HuH-7 (cell line): ENCODE data around the gene C1orf74.

Experiments
- DNase-seq: peaks from one replicate; pipeline ENCODE4 v3.0.0; 2011; ENCODE audit warnings: low spot score

Gene C1orf74

GRCh38 chr1:209784265-209785169 lies at the start of gene C1orf74:
TSS of gene C1orf74 (minus strand) at chr1:209784559. CDS start at chr1:209783634, 925 bp downstream.
- peak; percentile 89 for DNase-seq

- DNase-seq: no peak
Observed at GRCh38 chr1:209831615-209832014, 47.3 kb upstream of the C1orf74 start.

DNA sequence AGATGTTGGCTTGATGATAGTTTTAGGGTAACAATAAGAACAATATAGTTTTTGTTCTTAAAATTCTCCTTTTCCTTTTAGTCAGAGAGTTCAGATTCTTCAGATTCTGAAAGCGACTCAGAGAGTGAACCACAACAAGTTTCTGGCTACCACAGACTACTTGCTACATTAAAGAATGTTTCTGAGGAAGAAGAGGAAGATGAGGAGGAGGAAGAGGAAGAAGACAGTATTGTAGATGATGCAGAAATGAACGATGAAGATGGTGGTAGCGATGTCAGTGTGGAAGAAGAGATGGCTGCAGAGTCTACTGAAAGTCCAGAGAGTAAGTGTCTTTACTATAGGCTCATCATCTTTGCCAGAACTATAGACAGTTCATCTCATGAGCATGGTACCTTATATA lies 46.4 kb upstream of the C1orf74 start:
- no peak for DNase-seq

GRCh38 chr1:209829716-209830115 lies 45.4 kb upstream of the C1orf74 start:
- DNase-seq: no peak

DNA sequence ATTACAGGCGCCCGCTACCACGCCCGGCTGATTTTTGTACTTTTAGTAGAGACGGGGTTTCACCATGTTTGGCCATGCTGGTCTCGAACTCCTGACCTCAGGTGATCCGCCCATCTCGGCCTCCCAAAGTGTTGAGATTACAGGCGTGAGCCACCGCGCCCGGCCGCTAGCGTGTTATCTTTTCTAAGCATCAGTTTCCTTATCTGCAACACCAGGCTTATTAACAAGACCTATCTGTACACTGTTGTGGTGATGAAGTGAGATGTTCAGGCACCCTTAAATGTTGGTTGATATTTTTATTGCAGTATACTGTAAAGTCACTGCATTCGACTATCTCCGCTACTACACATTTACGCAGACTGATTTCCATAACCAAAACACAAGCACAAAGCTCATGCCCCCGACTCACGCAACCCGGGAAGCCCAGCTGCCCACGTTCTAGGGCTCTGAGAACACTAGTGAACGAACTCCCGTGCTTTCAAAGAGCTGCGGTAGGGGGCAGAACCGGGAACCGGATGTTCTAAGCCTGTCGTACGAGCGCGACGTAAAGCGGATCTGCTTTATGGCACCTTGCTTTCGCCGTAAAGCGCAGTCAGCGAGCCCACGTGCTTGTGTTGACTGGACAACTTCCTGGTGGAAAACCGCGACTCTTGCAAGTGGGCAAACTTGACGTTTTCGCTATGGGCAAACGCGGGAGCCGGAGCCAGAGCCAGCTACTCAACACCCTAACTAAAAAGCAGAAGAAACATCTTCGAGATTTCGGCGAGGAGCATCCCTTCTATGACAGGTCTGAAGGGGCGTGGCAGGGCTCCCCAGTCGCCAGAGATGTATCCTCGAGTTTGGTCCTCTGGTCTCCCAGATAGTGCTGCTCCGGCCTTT lies 43.3 kb upstream of the C1orf74 start, which contains the start of gene UTP25:
Gene UTP25 (plus strand): TSS at position 589 of the 879 bp plus-strand sequence. CDS start 92 bp downstream, at position 681.
- peak; percentile 64 for DNase-seq

DNA sequence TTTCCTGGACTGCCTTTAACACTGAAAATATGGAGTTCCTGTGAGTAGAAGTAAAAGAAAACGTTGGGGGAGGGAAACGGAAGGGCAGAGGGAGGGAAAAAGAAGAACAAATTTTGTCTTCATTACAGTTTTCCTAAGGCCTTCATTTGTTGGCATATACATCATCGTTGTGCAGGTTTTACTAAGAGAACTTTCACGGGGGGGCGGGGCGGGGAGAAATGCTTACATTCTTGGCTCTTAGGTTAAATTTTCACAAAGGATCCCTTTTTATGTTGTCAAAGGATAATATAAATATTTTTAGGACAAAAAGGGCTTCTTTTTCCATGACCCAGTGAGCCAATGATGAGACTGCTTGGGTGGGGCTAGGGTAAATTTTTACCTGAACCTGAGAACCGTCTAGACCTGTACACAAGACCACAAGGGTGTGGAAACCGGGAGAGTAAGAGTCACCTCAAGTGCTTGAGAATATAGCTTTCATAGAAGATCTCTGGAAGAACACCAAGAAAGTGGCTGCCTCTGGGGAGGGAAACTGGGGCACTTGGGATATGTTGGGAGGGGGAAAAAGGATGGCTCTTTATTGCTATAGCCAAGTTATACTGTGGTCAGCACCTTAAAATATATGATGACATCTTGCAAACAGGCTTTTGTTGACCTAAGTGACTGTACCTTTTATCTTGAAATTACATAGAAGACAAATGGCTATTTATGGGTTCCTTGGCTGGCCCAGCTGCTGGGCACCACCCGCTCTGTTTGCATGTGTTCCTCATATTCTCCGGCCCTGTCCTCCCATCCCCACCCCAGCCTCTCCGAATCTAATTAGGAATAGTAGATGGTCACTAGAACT lies 41.5 kb upstream of the C1orf74 start:
- no peak for DNase-seq

DNA sequence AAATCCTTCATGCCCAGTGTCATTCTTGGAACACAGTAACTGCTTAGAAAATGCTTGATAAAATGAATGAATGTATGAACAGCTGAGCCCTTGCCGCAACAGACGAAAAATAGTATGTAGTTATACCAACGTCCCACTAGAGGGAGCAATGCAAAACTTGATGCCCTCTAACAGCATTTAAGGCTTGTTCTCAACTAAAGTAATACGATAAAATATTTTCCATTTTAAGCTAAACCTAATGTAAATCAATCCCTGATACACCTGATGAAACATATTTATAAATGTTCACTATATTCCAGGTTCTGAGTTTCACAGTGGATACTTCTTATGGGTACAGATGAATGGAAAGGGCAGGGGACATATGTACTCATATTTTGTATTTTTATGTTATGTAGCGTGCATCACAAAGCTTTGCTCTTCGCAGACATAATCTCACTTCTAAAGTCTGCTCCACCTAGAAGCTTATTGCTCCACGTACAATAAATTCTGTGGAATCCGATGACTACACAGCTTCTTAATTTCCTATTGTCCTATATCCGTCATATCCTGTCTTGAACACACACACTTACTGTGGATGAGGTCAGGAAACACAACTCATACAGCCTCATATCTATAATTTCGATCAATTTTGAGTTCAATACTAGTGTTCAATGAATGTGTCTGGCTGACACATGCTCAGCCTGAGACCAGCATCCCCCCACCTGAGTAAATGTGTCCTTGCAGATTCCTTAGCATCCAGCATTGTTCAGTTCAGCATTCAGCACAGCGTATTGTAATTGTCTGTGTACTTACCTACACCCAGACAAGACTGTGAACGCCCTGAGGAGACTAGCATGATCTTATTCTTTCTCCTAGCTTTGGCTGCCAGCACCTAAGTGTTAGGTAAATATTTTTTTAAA lies 39.0 kb upstream of the C1orf74 start:
- DNase-seq: peak; percentile 18

GRCh38 chr1:209822706-209823105 lies 38.3 kb upstream of the C1orf74 start:
- no peak for DNase-seq

GRCh38 chr1:209820986-209821385 lies 36.6 kb upstream of the C1orf74 start:
- no peak for DNase-seq

DNA sequence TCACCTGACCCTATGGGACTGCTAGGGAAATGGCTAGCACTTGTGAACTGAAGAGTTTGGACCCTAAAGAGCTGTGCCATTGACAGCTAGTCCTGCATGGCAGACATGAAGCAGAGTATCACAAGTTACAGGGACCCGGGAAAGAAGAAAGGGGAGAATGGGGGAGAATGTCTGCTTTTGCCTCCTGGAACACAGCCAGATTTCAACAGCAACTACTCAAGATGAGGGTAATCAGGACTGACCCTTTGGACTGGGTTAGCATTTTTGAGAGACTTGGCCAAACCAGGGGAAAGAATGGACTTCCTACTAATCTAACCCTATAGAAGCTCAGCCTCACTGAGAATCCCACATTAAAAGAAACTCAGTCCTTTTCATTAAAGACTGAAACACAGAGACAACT lies 34.7 kb upstream of the C1orf74 start:
- DNase-seq: no peak

GRCh38 chr1:209817691-209818090 lies 33.3 kb upstream of the C1orf74 start:
- DNase-seq: no peak

GRCh38 chr1:209816923-209817322 lies 32.6 kb upstream of the C1orf74 start:
- DNase-seq: no peak

DNA sequence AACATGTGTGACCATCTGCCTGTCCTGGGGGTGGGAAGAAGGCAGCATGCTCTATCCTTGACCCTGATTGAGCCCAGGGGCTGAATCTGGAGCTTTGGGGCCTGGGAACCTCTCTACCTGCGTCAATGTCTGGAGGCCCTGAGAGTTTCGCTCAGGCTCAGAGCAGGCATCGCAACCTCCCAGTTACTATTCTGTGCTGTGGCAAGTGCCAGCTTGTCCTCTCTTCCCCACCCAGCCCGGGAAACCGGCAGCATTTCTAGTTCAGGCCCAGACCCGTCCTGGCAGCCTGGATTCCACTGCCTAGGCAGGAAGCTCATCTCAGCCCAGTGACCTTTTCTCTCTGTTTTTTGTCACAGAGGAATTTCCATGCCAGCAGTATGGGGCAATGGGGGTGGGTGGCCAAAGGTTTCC lies 31.6 kb upstream of the C1orf74 start:
- no peak for DNase-seq

DNA sequence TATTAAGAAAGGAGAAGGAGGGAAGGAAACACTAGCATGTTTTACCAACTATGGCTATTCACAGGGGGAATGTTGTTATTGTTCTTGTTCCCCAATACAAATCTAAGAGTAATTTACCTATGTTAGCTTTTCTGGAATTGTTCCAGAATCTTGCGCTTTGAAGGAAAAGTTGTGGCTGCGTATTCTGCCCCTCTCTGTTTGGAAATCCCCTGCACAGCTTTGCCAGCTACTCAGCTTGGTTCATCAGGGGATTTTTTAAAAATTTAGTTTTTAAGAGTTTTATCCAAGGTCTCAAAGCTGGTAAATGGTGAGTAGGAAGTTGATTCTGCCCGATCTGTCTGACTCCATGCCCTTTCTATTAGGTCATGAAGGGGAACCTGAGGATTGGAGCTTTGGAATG lies 31.1 kb upstream of the C1orf74 start:
- DNase-seq: no peak

DNA sequence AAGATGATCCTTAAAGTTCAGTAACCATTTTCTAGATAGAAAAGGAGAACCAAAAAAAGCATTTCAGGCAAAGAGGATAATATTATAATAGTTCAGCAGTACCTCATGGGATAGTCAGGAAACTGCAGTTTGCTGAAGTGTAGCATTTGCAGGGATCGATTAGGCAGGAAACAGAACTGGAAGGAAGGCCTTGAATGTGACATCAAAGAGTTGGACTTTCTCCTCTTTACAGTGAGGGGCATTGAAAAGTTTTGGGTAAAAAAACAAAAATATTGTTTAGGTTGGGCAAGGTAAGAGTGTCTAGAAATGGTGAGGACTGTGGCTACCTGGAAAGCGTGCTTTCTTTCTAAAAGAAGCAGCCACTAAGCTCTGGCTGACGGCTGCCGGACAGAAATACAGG lies 29.5 kb upstream of the C1orf74 start:
- DNase-seq: no peak

GRCh38 chr1:209810783-209811182 lies 26.4 kb upstream of the C1orf74 start:
- no peak for DNase-seq

DNA sequence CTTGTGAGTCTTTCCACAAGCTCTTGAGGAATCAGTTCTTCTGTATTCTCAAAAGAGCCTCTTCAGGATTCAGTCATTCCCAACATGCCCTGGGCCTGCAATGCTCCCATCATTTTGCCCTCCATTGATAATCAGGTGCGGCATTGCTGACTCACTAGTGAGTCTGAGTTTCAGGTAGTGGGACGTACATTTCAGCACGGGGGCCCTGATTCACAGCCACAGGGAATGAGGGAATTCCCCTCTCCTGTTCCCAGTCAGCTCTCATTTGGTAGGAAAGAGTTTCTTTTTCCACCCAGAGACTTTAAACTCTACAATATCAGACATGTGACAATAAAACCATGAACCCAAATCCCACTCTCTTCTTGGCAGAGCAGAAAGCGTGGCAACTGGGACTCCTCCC lies 25.3 kb upstream of the C1orf74 start:
- DNase-seq: no peak

- DNase-seq: no peak
Observed at GRCh38 chr1:209808059-209808581, 23.8 kb upstream of the C1orf74 start.

DNA sequence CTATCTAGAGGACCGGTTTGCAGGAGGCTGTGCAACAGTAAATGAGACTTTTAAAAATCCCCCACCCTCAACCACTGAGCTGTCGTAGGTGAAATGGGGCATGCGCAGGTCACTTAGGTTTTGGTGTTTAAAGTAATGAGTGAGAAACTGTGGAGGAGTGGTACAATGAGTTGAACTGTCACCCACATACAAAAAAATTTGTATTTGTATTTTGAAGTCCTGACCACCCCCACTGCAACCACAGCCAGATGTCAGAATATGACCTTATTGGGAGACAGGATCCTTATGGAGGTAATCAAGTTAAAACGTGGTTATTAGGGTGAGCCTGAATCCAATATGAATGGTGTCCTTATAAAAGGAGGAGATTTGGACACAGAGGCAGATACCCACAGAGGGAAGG lies 23.1 kb upstream of the C1orf74 start:
- DNase-seq: no peak
